ENCODE data around the gene PTCSC3.

- TF ChIP-seq, protein P1, sequence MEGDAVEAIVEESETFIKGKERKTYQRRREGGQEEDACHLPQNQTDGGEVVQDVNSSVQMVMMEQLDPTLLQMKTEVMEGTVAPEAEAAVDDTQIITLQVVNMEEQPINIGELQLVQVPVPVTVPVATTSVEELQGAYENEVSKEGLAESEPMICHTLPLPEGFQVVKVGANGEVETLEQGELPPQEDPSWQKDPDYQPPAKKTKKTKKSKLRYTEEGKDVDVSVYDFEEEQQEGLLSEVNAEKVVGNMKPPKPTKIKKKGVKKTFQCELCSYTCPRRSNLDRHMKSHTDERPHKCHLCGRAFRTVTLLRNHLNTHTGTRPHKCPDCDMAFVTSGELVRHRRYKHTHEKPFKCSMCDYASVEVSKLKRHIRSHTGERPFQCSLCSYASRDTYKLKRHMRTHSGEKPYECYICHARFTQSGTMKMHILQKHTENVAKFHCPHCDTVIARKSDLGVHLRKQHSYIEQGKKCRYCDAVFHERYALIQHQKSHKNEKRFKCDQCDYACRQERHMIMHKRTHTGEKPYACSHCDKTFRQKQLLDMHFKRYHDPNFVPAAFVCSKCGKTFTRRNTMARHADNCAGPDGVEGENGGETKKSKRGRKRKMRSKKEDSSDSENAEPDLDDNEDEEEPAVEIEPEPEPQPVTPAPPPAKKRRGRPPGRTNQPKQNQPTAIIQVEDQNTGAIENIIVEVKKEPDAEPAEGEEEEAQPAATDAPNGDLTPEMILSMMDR (IDR thresholded peaks at IDR 0.05; ENCODE audit: insufficient read depth, low read length): no peak
- TF ChIP-seq POLR2AphosphoS5 (IDR thresholded peaks at IDR 0.05; ENCODE audit: low read depth): no peak
- TF ChIP-seq GABPA (IDR thresholded peaks at IDR 0.05; ENCODE audit: low read depth): no peak
- TF ChIP-seq REST (IDR thresholded peaks at IDR 0.05; ENCODE audit: insufficient replicate concordance, low read depth): no peak
- no peak for TF ChIP-seq SPI1 (IDR thresholded peaks at IDR 0.05; ENCODE audit: borderline replicate concordance, low read depth)
Observed at GRCh38 chr14:36129181-36129580, 47.3 kb downstream of the PTCSC3 start.

Measured in HL-60 (cell line).